Cardiac fibroblast (primary cell): ENCODE data around the gene MCTP1.

Experiments used
- DNase-seq, 2 donors: peaks; one replicate each; pipeline versions ENCODE4 v3.0.0 to v3.0.0-alpha.2; 2010; ENCODE audit warnings: low read depth in 2 of 2
- H3K4me3 ChIP-seq, 2 donors: replicated peaks in 1 of 2; 1 replicate in 1 of 2; 2 replicates in 1 of 2; pipeline ENCODE4 v1.5.1; 2011; ENCODE audit warnings: low read depth in 2 of 2, low read length in 2 of 2, mild to moderate bottlenecking in 2 of 2, moderate library complexity in 1 of 2
- CTCF ChIP-seq: IDR thresholded peaks from one replicate; pipeline ENCODE4 v1.5.1; 2011; ENCODE audit warnings: low read depth, mild to moderate bottlenecking, low read length, inconsistent platforms

MCTP1 gene

GRCh38 chr5:94811331-94811730 lies 473.6 kb downstream of the MCTP1 start:
- H3K4me3 ChIP-seq, result no peak overlapping the region
- no peak for DNase-seq
- TF ChIP-seq CTCF, result no peak

- no peak for TF ChIP-seq CTCF
- H3K4me3 ChIP-seq, result no peak overlapping the region
- no peak for DNase-seq
Observed at GRCh38 chr5:94810877-94811276, 474.0 kb downstream of the MCTP1 start.

- TF ChIP-seq CTCF, result no peak
- no peak overlapping the region for H3K4me3 ChIP-seq
- no peak for DNase-seq
Observed at GRCh38 chr5:94810281-94810680, 474.6 kb downstream of the MCTP1 start.

GRCh38 chr5:94808497-94808896 lies 476.4 kb downstream of the MCTP1 start:
- no peak for TF ChIP-seq CTCF
- H3K4me3 ChIP-seq, result no peak overlapping the region

GRCh38 chr5:94807985-94808384 lies 476.9 kb downstream of the MCTP1 start:
- no peak for TF ChIP-seq CTCF
- no peak overlapping the region for H3K4me3 ChIP-seq
- DNase-seq, result no peak

More at GRCh38 chr5:94808497-94808896, 476.4 kb downstream of the MCTP1 start:
- DNase-seq, result no peak

- TF ChIP-seq CTCF, result no peak
- DNase-seq, result peak; percentile 3 to 12
- no peak overlapping the region for H3K4me3 ChIP-seq
Observed at GRCh38 chr5:94802450-94802849, 482.4 kb downstream of the MCTP1 start.

GRCh38 chr5:94796586-94796985 lies 488.3 kb downstream of the MCTP1 start:
- no peak overlapping the region for H3K4me3 ChIP-seq
- no peak for DNase-seq
- no peak for TF ChIP-seq CTCF
